GM18868 (cell line): ENCODE data around the gene NVL.

Source experiments
- ATAC-seq: cut with Tn5 transposase; IDR thresholded peaks from one replicate; pipeline ENCODE4 v1.9.1; 2021; ENCODE audit warnings: mild to moderate bottlenecking, moderate library complexity; ENCODE audit not compliant: unreplicated experiment

The NVL gene

DNA sequence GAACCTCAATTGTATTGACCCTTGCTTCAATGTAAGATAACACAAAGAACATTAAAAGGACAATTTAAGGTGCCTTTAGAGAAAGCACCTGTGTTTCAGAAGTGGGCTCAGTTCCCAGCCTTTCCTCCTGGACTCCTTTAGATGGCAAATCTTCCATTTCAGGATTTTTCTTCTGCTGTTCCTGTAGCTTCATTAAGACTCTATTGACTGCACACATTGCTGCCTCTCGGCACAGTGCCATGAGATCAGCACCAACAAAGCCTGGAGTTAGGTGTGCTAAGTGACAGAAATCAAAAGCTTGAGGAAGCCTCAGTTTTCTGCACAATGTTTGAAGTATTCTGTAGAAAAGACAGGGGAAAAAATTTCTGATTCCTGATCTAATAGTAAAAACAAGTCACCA lies 40.6 kb downstream of the NVL start:
- ATAC-seq = no peak

- no peak for ATAC-seq
Measured at GRCh38 chr1:224287714-224288113, 42.3 kb downstream of the NVL start.

DNA sequence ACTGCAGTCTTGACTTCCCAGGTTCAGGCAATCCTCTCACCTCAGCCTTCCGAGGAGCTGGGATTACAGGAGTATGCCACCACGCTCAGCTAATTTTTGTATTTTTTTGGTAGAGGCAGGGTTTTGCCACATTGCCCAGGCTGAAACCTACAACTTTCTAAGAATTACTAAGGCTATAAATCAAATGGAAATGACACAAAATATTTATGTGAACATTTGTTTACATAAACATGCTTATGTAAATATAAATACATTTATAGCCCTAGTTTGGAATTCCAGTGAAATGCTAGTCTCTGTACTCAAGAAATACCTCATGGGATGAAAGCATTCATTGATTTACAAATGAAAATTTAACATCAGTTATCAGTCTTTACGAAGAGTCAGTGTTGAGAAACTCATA lies 47.8 kb downstream of the NVL start:
- no peak for ATAC-seq

GRCh38 chr1:224276771-224277487 lies 53.0 kb downstream of the NVL start:
- no peak for ATAC-seq

- ATAC-seq = no peak
Measured at GRCh38 chr1:224274970-224275626, 54.9 kb downstream of the NVL start.

- no peak for ATAC-seq
Measured at GRCh38 chr1:224273641-224274040, 56.3 kb downstream of the NVL start.

DNA sequence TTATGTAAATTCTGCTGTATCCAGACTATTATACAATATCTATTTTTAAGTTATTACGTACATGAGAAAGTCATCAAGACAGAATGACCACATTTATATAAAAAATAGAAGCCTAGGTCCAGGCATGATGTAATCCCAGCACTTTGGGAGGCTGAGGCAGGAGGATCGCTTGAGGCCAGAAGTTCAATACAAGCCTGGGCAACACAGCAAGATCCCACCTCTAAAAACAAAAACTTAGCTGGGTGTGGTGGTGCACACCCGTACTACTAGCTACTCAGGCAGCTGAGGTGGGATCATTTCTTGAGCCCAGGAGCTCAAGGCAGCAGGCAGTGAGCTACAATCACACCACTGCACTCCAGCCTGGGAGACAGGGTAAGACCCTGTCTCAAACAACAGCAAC lies 58.9 kb downstream of the NVL start:
- ATAC-seq = no peak

- no peak for ATAC-seq
Measured at GRCh38 chr1:224267925-224268324, 62.0 kb downstream of the NVL start.

DNA sequence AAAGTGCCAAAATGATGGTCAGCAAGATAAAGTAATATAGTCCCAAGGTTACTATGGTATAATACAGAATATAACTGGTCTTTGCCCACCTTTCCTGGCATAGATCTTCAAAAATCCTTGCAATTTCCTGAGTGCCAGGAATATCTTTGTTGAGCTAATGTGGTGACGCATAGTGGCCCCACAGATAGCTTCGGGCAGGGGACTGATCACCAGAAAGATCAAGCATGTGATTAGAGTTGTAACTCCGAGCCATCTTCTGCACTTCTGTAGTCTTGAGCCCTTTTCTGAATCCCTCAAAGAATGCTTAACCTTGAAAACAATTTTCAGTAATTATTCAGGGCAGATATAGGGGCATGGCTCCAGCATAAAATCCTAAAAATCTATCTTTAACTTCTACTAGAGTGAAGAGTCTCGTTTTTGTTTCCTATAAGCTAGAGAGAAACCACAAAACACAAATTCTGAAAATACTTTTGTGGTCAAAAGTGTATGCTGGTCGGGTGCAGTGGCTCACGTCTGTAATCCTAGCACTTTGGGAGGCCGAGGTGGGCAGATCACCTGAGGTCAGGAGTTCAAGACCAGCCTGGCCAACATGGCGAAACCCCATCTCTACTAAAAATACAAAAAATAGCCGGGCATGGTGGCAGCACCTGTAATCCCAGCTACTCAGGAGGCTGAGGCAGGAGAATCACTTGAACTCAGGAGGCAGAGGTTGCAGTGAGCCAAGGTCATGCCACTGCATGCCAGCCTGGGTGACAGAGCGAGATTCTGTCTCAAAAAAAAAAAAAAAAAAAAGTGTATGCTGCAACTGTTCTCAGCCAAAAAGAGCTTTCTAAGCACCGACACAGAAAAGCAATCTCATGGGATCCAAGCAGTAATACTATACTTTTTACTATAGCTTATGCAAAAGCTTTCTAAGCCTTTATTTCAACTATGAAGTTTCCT lies 62.8 kb downstream of the NVL start:
- no peak for ATAC-seq

GRCh38 chr1:224266105-224266914 lies 63.7 kb downstream of the NVL start:
- peak; percentile 70 for ATAC-seq

DNA sequence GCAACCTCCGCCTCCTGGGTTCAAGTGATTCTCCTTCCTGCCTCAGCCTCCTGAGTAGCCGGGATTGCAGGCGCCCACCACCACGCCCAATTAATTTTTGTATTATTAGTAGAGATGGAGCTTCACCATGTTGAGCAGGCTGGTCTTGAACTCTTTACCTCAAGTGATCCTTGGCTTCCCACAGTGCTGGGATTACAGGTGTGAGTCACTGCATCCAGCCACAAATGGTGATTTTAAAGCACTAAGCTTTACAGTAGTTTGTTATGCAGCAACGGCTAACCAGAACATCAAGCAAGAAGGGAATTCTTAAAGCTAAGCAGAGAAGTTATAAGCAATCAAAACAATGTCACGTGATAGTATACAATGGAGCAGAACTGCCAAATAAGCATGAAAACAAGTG lies 65.7 kb downstream of the NVL start:
- ATAC-seq = no peak

DNA sequence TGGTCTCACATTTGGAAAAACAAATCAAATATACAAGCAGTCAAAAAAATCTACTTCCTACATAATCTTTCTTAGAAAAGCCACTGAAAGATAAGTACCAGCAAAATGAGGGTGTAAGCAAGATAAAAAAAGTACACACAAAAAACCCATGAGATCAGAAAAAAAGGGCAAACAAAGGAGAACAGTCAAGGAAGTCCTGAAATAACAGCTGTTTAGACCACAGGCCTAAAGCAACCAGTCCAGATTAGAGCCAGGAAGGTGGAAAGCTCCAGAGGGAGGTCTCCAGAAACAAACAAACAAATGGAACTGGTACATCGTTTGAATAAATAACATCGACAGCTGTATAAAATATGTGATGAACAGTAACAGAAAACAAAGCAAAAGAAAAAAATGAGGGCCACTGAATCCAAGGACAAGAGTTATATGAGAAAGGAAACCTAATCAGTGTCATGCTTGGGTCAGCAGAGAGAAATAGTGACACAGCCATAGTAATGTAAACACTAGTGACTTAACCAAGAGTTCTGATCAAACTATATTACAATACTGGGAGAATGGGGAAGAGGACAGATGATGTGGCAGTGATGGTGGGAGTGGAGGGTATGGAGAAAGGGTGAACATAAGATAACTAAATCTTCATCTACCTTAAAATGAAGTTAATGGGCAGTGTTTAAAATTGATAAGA lies 67.5 kb downstream of the NVL start:
- no peak for ATAC-seq

DNA sequence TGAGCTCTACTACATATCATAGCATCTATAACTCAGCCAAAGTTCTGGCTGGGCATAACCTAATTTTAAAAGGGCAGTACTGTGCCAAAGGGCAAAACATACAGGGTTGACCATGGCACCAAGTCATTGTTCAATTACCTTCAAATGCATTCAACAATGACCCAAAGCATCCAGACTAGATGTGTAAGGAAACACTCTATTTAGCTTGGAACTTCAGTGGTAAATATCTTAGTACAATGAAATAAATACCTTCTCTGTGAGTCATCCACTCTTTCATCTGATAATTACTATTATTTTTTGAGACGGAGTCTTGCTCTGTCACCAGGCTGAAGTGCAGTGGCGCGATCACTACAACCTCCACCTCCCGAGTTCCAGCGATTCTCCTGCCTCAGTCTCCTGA lies 70.0 kb downstream of the NVL start:
- no peak for ATAC-seq

DNA sequence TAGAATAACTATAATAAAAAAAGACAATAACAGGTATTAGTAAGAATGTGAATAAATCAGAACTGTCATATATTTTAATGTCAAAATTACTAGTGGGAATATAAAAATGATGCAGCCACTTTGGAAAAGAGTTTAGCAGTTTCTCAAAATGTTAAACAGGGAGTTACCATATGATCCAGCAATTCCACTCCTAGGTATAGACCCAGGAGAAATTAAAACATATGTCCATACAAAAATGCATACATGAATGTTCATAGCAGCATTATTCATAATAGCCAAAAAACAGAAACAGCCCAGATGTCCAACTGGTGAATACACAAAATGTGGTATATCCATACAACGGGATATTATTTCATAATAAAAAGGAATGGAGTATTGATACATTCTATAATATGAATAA lies 71.6 kb downstream of the NVL start:
- ATAC-seq = no peak

- ATAC-seq = no peak
Measured at GRCh38 chr1:224256640-224257039, 73.3 kb downstream of the NVL start.

DNA sequence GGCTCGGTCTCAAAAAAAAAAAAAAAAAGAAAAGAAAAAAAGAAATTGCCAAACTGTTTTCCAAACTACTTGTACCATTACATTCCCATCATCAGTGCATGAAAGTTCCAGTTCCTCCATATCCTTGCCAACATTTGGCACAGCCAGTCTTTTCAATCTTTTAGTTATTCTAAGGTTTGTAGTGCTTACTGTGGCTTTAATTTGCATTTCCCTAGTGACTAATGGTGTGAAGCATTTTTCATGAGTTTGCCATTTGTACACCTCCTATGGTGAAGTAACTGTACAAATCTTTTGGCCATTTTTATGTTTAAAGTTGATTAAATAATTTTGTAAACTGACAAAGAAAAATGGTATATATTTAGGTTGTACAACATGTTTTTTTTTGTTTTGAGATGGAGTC lies 76.3 kb downstream of the NVL start:
- no peak for ATAC-seq

- ATAC-seq = no peak
Measured at GRCh38 chr1:224252479-224252878, 77.5 kb downstream of the NVL start.

- ATAC-seq = no peak
Measured at GRCh38 chr1:224251741-224252146, 78.2 kb downstream of the NVL start.

GRCh38 chr1:224245188-224245587 lies 84.8 kb downstream of the NVL start:
- ATAC-seq = peak; percentile 86

DNA sequence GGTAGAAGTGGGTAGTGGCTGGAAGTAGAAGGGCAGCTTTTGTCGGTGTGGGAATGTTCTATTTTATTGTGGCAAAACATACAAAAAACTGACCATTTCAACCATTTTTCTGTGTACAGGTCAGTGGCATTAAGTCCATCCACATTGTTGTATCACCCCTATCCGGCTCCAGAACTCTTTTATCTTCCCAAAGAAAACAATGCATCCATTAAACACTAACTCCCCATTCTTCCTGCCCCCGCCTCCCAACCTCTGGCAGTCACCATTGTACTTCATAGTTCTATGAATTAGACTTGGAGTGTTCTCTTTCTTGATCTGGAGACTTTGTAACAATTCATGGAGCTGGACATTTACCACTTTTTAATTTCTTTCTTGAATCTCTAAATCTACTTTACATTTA lies 91.2 kb downstream of the NVL start:
- ATAC-seq = no peak
